Measurements from ENCODE around the gene AQP12B.
"Not testable (repeated sequence)": the region's sequence is repeated elsewhere in the genome, so short reads cannot be mapped to it uniquely, and the experiment has no call there.

AQP12B gene

DNA sequence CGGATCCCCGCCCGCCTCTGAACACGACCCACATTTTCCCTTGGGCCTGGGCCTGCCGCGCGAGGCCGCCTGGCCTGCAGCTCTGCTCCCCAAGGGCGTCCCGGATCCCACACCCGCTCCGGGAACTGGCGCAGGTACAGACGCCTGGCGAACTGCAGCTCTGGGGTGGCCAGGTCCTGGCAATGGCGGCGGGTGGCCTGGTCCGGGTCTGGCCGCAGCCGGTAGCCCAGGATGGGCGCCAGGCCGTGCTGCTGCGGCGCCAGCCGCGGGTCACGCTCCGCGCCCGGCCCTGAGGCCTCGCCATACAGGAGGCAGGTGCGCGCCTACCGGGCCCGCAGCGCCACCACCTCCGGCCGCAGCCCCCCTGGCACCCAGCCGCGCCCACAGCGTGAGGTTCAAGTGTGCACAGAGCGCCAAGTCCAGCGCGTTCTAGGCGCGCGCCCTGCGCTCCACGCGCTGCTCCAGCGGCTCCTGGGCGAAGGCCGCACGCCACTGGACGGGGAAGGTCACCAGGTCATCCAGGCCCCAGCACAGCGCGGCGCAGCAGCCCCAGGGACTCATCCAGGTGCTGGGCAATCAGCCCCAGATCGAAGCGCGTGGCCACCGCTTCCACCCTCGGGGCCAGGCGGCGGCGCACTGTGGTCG lies 18.5 kb upstream of the AQP12B start:
- H3K27ac ChIP-seq (ENCODE audit: low read length) = no peak overlapping the region
- H3K4me2 ChIP-seq (ENCODE audit: insufficient read depth, low read length) = no peak overlapping the region
- ATAC-seq (ENCODE audit: insufficient read depth, low read depth) (no peak), DNase-seq (no peak)
- H3K4me1 ChIP-seq (ENCODE audit: insufficient read depth, low read length) = peaks cover 6% of the 10 kb centered on the region; the same call in 1 of the 2 replicates
- no peak overlapping the region for H3K4me3 ChIP-seq (ENCODE audit: low read depth in 1 of 2, low read length in 2 of 2)
- no peak for TF ChIP-seq EZH2 (IDR thresholded peaks at IDR 0.05; ENCODE audit: borderline replicate concordance, low read depth, low read length, severe bottlenecking)
- TF ChIP-seq CTCF (IDR thresholded peaks at IDR 0.05; ENCODE audit: borderline replicate concordance, extremely low read depth, low read length, poor library complexity, severe bottlenecking) = no peak
- H3K79me2 ChIP-seq (ENCODE audit: insufficient read depth, low read length) = no peaks in the 10 kb centered on the region
- no peak overlapping the region for H2AFZ ChIP-seq (ENCODE audit: low read depth, low read length)
- H3K27me3 ChIP-seq (ENCODE audit: insufficient read depth, low read length, poor library complexity) = peaks cover 21% of the 10 kb centered on the region
- H4K20me1 ChIP-seq (ENCODE audit: insufficient read depth, low read length) = peaks cover 8% of the 10 kb centered on the region
- H3K36me3 ChIP-seq (ENCODE audit: insufficient read depth, low read length) = no peaks in the 10 kb centered on the region
- H3K9me3 ChIP-seq (ENCODE audit: insufficient read depth, low read length, severe bottlenecking) = no peaks in the 10 kb centered on the region
- no peak overlapping the region for H3K9ac ChIP-seq (ENCODE audit: low read depth, low read length)

GRCh38 chr2:240700616-240701015 lies 17.9 kb upstream of the AQP12B start:
- not testable (repeated sequence) for H3K9me3 ChIP-seq (ENCODE audit: insufficient read depth, low read length, severe bottlenecking); H3K9ac ChIP-seq (ENCODE audit: low read depth, low read length); H2AFZ ChIP-seq (ENCODE audit: low read depth, low read length); H3K4me3 ChIP-seq (ENCODE audit: low read depth in 1 of 2, low read length in 2 of 2); H3K4me1 ChIP-seq (ENCODE audit: insufficient read depth, low read length); H3K79me2 ChIP-seq (ENCODE audit: insufficient read depth, low read length); ATAC-seq (ENCODE audit: insufficient read depth, low read depth); DNase-seq; H4K20me1 ChIP-seq (ENCODE audit: insufficient read depth, low read length); H3K36me3 ChIP-seq (ENCODE audit: insufficient read depth, low read length); H3K4me2 ChIP-seq (ENCODE audit: insufficient read depth, low read length); H3K27ac ChIP-seq (ENCODE audit: low read length)
- H3K27me3 ChIP-seq (ENCODE audit: insufficient read depth, low read length, poor library complexity) = peaks cover 18% of the 10 kb centered on the region

DNA sequence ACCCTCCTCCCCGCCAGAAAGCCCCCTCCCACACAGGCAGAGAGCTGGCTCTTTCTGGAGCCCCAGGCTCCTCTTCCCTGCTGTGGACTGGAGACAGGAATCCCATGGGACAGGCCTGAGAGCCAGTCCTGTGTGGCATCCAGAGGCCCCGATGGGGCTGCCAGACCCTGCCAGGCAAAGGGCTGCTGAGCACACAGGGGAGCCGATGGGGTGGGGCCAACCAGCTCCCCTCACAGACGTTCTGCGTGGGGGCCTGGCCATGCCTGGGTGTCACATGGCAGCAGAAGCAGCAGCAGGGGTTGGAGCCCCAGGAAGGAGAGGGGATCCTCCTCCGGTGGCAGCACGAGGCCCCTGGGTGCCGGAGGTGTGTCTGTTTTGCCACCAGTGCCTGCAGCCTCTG lies 17.1 kb upstream of the AQP12B start:
- H3K79me2 ChIP-seq (ENCODE audit: insufficient read depth, low read length); H4K20me1 ChIP-seq (ENCODE audit: insufficient read depth, low read length); H3K9me3 ChIP-seq (ENCODE audit: insufficient read depth, low read length, severe bottlenecking); H3K9ac ChIP-seq (ENCODE audit: low read depth, low read length); H3K27ac ChIP-seq (ENCODE audit: low read length); H3K4me1 ChIP-seq (ENCODE audit: insufficient read depth, low read length); H3K36me3 ChIP-seq (ENCODE audit: insufficient read depth, low read length); H3K4me3 ChIP-seq (ENCODE audit: low read depth in 1 of 2, low read length in 2 of 2); ATAC-seq (ENCODE audit: insufficient read depth, low read depth); H3K4me2 ChIP-seq (ENCODE audit: insufficient read depth, low read length); DNase-seq; H2AFZ ChIP-seq (ENCODE audit: low read depth, low read length): not testable (repeated sequence)
- H3K27me3 ChIP-seq (ENCODE audit: insufficient read depth, low read length, poor library complexity) = peaks cover 11% of the 10 kb centered on the region

DNA sequence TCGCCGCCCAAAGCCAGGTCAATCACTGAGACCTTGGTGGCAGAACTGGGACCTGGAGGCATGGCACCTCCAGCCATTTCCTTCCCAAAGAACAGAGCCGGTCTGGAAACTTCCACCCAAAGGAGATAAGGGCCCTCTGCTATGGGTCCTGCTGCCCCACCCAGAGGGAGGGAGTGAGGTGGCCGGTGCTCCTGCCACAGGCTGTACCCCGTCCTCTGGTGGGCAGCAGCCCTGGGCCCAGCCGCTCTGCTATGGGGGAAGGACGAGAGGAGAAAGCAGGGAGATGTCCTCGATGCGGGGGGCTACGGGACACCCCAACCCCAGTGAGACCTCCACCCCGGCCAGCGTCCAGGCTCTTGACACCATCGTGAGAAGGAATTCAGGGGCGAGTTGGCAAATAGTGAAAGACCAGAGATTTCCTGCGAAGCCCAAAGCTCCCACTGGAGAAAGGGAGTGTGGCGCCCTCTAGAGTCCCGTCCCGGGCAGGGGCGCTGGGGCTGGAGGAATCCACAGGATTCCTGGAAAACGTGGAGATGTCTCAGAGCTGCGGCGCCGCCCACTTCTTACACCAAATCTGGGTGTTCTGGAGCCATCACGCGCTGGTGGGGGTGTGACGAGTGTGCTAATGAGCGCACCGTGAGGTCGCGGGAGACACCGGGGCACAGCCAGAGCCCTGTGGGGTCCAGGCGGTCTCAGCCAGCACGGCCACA lies 16.3 kb upstream of the AQP12B start:
- ATAC-seq (ENCODE audit: insufficient read depth, low read depth); H3K4me3 ChIP-seq (ENCODE audit: low read depth in 1 of 2, low read length in 2 of 2); DNase-seq; H3K4me2 ChIP-seq (ENCODE audit: insufficient read depth, low read length); H3K27me3 ChIP-seq (ENCODE audit: insufficient read depth, low read length, poor library complexity); H2AFZ ChIP-seq (ENCODE audit: low read depth, low read length); H4K20me1 ChIP-seq (ENCODE audit: insufficient read depth, low read length); H3K9ac ChIP-seq (ENCODE audit: low read depth, low read length); H3K27ac ChIP-seq (ENCODE audit: low read length); H3K9me3 ChIP-seq (ENCODE audit: insufficient read depth, low read length, severe bottlenecking); H3K79me2 ChIP-seq (ENCODE audit: insufficient read depth, low read length); H3K4me1 ChIP-seq (ENCODE audit: insufficient read depth, low read length); H3K36me3 ChIP-seq (ENCODE audit: insufficient read depth, low read length): not testable (repeated sequence)

GRCh38 chr2:240696469-240696868 lies 13.8 kb upstream of the AQP12B start:
- not testable (repeated sequence) for H2AFZ ChIP-seq (ENCODE audit: low read depth, low read length); H4K20me1 ChIP-seq (ENCODE audit: insufficient read depth, low read length); H3K4me1 ChIP-seq (ENCODE audit: insufficient read depth, low read length); H3K4me3 ChIP-seq (ENCODE audit: low read depth in 1 of 2, low read length in 2 of 2); H3K79me2 ChIP-seq (ENCODE audit: insufficient read depth, low read length); H3K27me3 ChIP-seq (ENCODE audit: insufficient read depth, low read length, poor library complexity); ATAC-seq (ENCODE audit: insufficient read depth, low read depth); H3K4me2 ChIP-seq (ENCODE audit: insufficient read depth, low read length); H3K9me3 ChIP-seq (ENCODE audit: insufficient read depth, low read length, severe bottlenecking); H3K36me3 ChIP-seq (ENCODE audit: insufficient read depth, low read length); H3K9ac ChIP-seq (ENCODE audit: low read depth, low read length); H3K27ac ChIP-seq (ENCODE audit: low read length); DNase-seq

GRCh38 chr2:240695593-240695992 lies 12.9 kb upstream of the AQP12B start:
- H3K79me2 ChIP-seq (ENCODE audit: insufficient read depth, low read length); ATAC-seq (ENCODE audit: insufficient read depth, low read depth); H3K27me3 ChIP-seq (ENCODE audit: insufficient read depth, low read length, poor library complexity); H2AFZ ChIP-seq (ENCODE audit: low read depth, low read length); DNase-seq; H3K9me3 ChIP-seq (ENCODE audit: insufficient read depth, low read length, severe bottlenecking); H3K9ac ChIP-seq (ENCODE audit: low read depth, low read length); H4K20me1 ChIP-seq (ENCODE audit: insufficient read depth, low read length); H3K36me3 ChIP-seq (ENCODE audit: insufficient read depth, low read length); H3K4me3 ChIP-seq (ENCODE audit: low read depth in 1 of 2, low read length in 2 of 2); H3K4me2 ChIP-seq (ENCODE audit: insufficient read depth, low read length); H3K27ac ChIP-seq (ENCODE audit: low read length); H3K4me1 ChIP-seq (ENCODE audit: insufficient read depth, low read length): not testable (repeated sequence)

GRCh38 chr2:240694304-240694703 lies 11.6 kb upstream of the AQP12B start:
- H3K4me1 ChIP-seq (ENCODE audit: insufficient read depth, low read length); H3K27me3 ChIP-seq (ENCODE audit: insufficient read depth, low read length, poor library complexity): not testable (repeated sequence)

More at GRCh38 chr2:240694304-240694703, 11.6 kb upstream of the AQP12B start:
- not testable (repeated sequence) for H4K20me1 ChIP-seq (ENCODE audit: insufficient read depth, low read length); H3K9ac ChIP-seq (ENCODE audit: low read depth, low read length); H3K27ac ChIP-seq (ENCODE audit: low read length); H3K9me3 ChIP-seq (ENCODE audit: insufficient read depth, low read length, severe bottlenecking); ATAC-seq (ENCODE audit: insufficient read depth, low read depth); H2AFZ ChIP-seq (ENCODE audit: low read depth, low read length); DNase-seq; H3K79me2 ChIP-seq (ENCODE audit: insufficient read depth, low read length); H3K4me3 ChIP-seq (ENCODE audit: low read depth in 1 of 2, low read length in 2 of 2); H3K36me3 ChIP-seq (ENCODE audit: insufficient read depth, low read length); H3K4me2 ChIP-seq (ENCODE audit: insufficient read depth, low read length)
